Left renal cortex interstitium (tissue), 4 donors: ENCODE results near the gene DYDC2. TPM values are rescaled to one million over a fixed set of nuclear protein-coding genes. Genes with fewer than 3 reads are reported as not detected.
"Not testable (repeated sequence)": the region's sequence is repeated elsewhere in the genome, so short reads cannot be mapped to it uniquely, and the experiment has no call there.

Source experiments
- DNase-seq, 4 donors: peaks; one replicate each; pipeline ENCODE4 v3.0.0-alpha.2; 2013; ENCODE audit warnings: low read depth in 4 of 4, low spot score in 2 of 4, missing footprints in 1 of 4
- polyA plus RNA-seq, 4 donors: library from polyadenylated mRNA; unstranded; fragments of 120-200 nt; gene quantifications; one replicate each; pipeline ENCODE4 v1.2.1, GENCODE V29; 2013; ENCODE audit not compliant: insufficient read length in 4 of 4

The DYDC2 gene
- polyA plus RNA-seq, 4 donors, result 1.4 to 2.7 (median 1.6) TPM

DNA sequence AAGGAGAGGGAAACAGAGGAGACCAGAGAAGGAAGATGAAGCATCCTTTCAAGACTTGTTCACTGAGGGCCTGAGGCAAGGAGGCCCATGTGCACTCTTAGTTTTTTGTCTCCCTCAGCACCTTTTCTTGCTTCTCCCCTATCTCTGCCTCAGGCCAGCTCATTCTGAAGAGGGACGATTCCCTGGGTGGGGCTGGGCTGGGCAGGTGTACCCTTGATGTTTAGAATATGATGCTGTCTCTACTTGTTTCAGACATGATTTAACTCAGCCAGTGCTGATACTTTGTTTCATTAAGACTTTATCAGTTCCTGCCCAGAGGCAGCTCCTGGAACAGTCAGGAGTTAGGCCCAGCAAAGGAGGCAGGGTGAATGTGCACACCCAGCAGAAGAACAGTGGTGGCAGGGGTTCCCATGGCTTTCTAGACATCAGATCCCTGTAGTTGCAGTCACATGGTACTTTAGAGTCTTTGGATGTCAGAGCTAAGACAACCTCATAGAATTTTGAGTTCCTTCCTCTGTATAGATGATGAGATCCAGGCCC, 55.2 kb downstream of the DYDC2 start:
- DNase-seq, result no peak

DNA sequence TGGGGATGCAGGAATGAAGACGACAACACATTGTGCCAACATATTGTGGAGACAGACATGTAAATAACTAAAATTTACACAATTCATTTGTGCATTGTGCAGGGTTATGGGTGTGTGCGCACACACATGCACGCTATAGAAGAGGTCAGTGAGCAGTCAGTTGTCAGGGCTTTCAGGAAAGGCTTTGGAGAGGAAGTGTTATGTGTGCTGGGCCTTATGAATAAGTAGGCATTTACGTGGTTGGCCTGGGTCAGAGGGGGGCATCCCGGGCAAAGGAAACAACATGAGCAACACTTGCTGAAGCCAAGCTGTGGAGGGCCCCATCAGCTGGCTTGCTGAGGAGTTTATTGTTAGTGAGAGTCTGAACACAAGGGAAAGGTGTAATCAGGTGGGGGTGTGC, 55.9 kb downstream of the DYDC2 start:
- no peak for DNase-seq

DNA sequence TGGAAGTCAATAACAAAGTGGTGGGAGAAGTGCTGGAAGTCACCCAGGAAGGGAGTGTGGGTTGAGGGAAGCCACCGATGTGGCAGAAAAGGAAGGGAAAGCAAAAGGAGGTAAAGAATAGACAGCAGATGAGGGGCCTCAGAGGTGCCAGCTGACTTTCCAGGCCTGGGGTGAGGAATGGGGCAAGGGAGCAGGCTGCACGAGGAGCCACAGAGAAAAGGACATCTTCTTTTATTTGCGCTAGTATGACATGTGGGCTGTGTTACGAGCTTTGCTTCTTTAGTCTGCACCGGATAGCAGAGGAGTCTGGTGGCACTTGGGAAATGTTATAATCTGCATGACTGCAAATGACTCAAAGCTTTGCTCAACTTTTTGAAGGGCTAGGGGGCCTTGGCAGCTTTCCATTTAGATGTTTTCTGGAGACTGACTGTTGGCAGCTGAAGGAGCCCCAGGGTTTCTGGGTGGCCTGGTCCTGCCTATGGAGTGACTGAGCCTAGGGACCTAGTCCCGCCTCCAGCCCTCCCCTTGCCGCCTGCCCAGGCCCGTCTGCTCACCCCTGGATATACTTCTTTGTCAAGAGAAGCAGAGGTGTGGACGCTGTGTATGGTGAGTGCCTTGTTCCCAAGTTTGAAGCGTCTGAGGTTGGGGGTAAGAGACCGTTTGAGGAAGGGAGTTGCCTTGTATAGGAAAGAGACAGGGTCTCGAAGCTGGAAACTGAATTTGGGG, 56.9 kb downstream of the DYDC2 start:
- no peak for DNase-seq

DNA sequence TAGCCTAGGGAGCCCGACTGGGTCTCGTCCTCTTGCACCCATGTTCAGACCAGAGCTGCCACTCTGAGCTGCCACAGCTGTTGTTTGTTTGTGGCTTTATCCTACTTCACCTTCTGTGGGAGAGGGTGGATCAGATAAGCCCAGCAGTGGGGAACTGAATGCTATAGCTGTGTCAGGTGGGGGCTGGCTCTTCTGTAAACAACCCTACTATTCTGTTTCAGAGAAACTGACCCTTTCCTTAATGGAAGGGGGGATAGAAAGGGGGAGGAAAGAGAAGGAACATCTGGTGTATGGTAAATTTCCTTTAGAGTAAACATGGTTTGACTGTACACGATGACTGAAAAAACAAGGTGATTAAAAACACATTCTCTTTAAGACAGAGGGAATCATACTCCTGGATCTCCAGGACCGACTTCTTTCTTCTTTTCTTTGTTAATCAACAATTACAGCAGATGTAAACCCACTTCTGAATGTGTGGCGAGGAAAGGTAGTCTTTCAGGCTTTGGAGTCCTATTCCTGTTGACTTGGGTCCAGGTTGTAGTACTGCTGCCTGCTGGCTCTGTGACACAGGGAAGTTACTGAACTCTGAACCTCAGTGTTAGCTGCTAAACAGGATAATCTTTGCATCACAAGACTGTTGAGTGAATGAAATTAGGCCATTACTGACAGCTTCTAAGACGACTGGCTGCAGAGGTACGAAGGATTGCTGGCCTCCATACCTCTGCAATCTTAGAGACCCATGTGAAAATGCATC, 57.7 kb downstream of the DYDC2 start:
- DNase-seq, result peak in 3 of 4 donors; percentile 52 to 84 (median 73)

DNA sequence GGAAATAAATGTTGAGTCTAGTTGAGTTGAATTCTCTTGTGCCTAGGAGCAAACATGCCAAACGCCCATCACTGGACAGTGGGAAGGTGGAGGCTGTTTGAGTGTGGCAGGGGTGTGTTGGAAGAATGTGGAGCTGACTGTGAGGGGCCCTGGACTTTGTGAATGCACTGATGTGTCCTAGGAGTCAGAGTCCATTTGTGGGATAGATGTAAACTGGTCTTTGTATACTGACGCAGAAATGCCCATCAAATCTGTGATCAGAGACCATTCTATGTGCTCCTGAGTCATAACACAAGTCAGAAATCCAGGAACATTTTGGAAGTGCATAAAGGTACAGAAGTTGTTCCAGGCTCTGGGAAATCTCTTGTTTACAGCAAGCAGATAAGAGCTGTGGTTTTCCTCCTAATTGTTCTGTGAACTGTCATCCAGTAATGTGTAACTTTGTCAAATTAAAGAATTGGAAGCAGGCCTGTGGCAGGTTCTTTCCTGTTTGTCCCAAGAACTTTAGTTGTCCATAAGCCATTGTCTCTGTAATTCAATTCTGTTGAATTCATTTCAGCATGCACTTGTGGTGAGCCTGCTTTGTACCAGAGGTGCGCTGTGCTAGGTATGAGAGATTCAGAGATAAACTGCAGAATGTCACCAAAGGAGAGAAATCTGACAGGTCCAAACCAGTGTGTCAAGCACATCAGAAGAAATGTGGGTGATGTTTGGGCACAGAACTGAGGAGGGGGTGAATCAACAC, 59.3 kb downstream of the DYDC2 start:
- no peak for DNase-seq

DNA sequence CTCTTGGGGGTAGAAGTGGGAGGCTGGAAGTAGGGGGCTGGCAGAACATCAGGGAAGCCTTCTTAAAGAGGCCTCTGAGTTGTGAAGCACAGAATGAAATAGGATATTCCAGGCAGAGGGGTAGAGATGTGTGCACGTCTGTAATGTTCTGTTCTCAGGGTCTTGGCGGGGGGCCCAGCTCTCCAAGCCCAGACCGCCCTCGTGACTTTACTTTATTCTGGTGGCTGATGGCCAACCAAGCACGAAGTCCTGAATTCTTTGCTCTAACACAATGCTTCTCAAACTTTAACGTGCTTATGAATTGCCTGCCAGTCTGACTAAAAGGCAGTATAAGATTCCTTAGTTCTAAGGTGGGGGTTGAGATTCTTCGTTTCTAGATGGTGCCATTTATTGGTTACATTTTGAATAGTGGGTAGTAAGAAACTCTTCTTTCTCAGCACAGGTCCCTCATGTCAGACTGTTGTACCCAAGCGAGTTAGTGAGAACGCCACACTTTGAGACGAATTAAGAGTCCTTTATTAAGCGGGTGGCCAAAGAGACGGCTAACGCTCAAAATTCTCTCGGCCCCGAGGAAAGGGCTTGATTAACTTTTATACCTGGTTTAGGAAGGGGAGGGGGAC, 60.0 kb downstream of the DYDC2 start:
- DNase-seq, result peak in 2 of 4 donors; percentile 65 to 73

DNA sequence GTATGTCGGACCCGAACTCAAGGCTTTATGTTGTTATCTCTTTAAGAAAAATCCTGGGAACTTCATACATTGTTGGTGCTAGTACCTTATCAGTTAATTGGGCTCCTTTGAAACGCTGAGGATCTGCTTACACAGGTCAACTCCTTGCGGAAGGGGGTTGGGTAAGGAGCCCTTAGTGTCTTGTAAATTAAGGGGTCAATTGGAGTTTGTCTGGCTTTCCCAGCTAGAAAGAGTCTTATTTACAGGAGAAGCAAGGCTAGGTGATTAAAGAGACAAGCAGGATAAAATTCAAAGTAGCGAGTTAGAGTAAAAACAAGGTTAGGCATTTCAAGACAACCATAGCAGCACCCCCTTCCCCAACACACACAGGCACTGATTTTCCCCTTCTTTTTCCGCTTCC, 60.7 kb downstream of the DYDC2 start:
- DNase-seq, result not testable (repeated sequence)

Other genes with a start within 250 kb of the DYDC2 start
- 10 to 100 TPM; 15.2 to 34.7 (median 26.6) TPM for gene PLAC9, start 224.1 kb upstream of the DYDC2 start, polyA plus RNA-seq
- 100 to 1,000 TPM; 119 to 153 (median 135) TPM for gene ANXA11, start 151.2 kb upstream of the DYDC2 start, polyA plus RNA-seq
- 1 to 10 TPM in 1 of 4 donors, under 1 TPM in 3; 0.87 to 2.1 (median 0.94) TPM for gene MAT1A, start 67.1 kb upstream of the DYDC2 start, polyA plus RNA-seq
- under 1 TPM in 2 of 4 donors, not detected in 2; 0.17 to 0.76 TPM for gene DYDC1, start within 50 bp of the DYDC2 start, polyA plus RNA-seq
- 100 to 1,000 TPM; 110 to 132 (median 122) TPM for gene PRXL2A, start 51.8 kb downstream of the DYDC2 start, polyA plus RNA-seq
- 10 to 100 TPM; 78.7 to 98.0 (median 91.3) TPM for gene TSPAN14, start 97.5 kb downstream of the DYDC2 start, polyA plus RNA-seq
- gene SH2D4B, start 181.1 kb downstream of the DYDC2 start, polyA plus RNA-seq, result under 1 TPM; 0.08 to 0.14 (median 0.11) TPM